GM19240 (cell line): ENCODE measurements around the gene CUL1.

Experiments
- DNase-seq: peaks from one replicate; pipeline ENCODE4 v3.0.0; 2011; ENCODE audit warnings: low spot score; ENCODE audit not compliant: insufficient read length

The CUL1 gene

DNA sequence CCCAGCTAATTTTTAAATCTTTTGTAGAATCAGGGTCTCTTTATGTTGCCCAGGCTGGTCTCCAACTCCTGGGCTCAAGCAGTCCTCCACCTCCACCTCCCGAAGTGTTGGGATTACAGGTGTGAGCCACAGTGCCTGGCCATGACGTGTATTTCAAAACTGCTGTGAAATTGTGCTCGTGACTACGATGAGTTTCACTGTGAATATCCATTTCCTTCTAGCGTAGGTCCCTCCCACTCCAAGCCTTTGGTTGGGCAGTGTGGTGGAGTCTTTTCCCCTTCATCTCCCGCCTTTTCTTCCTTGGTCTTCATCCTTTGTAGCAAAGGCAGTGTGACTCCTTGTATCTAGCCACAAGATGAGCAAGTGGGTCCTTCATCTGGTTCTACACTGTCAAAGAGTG, 56.2 kb downstream of the CUL1 start:
- no peak for DNase-seq

DNA sequence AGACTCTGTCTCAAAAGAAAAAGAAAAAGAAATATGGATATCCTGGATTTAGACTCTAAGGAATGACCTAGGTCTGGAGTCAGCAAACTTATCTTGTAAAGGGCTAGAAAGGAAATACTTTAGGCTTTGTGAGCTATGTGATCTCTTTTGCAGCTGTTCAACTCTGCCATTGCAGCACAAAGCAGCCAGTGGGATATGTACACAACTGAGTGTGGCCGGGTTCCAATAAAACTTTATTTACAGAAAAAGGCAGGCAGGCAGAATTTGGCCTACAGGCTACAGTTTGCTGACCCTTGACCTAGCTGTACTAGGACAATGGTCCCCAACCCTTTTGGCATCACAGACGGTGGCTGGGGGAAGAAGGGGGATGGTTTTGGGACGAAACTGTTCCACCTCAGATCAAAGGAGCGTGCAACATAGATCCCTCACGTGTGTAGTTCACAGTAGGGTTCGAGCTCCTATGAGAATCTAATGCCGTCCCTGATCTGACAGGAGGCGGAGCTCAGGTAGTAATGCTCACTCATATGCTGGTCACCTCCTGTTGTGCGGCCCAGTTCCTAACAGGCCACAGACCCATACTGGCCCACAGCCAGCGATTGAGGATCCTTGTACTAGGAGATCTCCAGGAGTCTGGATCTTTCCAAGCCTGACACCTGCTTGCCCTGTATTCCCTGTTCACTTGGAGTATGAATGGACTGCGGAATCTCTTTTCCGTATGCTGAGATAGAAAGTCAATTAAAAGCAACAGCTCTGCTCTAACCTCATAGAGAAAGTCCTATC, 63.0 kb downstream of the CUL1 start:
- DNase-seq: no peak

DNA sequence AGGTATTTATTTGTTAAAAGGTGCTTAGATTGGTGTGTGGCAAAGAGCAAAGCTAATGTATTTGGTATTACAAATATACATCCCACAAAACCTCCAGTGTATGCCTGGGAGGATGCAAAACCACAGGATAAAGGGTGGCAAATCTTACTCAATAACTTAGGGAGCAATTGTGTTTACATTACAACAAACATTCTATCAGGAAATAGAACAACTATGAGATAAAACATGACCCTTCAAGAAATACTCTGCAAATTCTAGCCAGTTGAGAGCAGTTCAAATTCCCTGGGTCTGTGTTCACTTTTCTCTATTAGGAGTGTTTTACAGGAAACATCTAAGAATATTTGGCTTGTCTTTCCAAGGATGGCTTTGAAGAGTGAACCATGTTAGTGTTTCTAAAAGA, 64.9 kb downstream of the CUL1 start:
- DNase-seq: no peak

DNA sequence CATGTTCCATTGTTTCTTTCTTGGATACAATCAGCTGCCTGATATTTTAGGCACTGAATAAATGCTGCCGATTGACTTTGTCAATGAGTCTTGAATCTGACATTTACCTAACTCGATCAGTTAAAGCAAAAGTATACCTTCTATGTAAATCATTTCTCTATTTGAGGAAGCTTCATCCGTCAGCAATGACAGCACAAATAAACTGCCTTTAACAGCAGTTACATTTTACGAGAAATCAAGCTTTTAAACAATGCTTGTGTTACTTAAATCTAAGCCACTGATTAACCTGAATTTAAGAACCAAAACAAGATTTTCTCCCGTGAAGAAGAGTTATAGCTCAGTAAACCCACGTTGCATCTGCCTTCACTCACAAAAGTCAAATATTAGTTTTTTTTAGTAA, 71.3 kb downstream of the CUL1 start:
- DNase-seq: no peak

DNA sequence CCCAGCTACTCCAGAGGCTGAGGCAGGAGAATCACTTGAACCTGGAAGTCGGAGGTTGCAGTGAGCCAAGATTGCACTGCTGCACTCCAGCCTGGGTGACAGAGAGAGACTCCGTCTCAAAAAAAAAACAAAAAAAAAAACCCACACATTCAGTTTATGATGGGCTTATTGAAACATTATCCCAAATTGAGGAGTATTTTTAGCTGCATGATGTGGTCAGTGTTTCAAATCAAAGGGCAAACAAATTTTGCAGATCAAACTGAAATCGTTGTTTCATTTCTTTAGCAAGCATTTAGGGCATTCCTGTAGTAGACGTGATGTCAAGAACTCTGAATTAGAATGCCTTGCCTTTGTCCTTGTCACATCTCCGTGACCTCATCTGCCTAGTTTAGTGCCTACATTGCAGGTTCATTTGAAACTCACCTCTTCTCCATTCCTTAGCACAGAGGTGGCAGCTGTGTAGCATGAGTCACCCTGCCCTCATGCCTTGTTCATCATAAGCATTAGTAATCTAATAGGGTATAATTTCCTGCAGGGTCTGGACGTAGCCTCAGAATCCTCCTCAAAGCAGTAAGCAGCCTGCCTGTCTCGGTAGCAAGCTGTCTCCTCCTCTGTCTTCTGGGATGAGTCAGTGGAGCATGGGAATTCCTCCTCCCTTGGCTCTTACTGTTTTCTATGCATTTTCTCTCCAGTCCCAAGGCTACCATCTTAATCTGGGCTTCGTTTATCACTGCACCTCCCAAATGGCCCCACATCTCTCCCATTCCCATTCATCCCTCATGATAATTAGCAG, 73.8 kb downstream of the CUL1 start:
- no peak for DNase-seq

DNA sequence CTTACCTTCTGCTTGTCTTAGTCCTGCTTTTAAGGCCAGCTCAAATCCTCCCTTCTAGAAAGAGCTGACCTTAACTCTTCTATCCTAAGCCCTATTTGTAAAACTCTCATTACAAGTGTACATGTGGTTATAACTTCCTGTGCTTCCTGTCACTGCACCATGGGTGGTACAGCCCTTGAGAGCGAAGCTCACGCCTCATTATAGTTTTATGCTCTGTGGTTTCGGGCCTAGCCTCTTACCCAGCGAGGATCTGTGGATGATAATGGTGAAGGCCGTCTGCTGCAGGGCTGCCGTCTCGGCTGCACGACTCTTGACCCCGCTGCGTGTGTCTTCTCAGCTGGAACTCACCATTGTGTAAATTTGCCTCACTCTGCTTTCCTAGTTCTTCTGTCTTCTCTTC, 74.6 kb downstream of the CUL1 start:
- DNase-seq: peak; percentile 21

DNA sequence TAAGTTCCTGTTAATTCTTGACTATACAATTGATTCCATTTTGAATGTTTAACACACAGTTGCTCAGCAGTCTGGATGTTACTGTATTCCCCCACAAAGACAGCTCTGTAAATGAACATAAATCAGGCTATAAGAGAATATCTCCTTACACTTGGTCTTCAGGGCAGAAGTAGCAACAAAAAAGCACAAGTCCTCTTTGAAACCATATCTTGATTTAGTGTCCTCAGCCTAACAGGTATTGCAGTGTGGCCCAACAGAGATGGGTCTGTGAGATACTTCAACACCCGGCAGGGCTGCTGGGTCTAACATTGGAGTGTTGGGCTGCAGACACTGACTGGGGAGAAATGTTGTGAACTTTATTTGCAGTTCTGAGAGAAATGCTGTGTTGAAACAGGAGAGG, 75.8 kb downstream of the CUL1 start:
- no peak for DNase-seq

DNA sequence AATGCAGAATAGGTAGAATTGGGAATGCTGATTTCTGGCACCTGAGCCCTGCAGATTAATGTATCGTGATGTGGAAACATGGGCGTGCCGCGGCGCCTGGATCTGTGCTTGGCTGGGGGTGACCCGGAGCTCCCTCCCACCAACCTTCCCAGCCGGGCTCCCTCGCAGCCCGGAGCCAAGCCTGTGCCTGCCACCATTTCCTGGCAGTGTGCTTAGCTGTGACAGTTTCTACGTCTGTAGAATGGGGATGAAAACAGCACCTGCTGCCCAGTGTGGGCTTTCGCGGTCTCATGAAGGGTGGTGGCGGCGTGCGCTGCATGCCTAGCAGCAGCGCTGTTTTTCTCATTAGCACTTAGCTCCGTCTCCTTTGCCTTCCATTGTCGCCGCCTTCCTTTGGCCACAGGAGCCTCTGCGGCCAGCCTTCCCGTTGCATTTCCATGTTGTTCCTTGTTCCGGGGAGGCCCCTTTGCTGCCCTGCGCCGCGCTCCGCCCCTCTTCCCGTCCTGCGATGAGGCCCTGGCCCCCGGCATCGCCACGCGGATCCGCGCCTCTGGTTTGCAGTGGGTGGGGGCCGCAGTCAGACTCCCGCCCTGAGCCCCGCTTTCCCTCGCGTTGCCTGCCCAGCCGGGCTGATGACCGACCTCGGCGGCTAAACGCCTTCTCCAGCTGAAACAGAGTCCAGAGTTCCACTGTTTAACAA, 84.2 kb downstream of the CUL1 start:
- DNase-seq: no peak

DNA sequence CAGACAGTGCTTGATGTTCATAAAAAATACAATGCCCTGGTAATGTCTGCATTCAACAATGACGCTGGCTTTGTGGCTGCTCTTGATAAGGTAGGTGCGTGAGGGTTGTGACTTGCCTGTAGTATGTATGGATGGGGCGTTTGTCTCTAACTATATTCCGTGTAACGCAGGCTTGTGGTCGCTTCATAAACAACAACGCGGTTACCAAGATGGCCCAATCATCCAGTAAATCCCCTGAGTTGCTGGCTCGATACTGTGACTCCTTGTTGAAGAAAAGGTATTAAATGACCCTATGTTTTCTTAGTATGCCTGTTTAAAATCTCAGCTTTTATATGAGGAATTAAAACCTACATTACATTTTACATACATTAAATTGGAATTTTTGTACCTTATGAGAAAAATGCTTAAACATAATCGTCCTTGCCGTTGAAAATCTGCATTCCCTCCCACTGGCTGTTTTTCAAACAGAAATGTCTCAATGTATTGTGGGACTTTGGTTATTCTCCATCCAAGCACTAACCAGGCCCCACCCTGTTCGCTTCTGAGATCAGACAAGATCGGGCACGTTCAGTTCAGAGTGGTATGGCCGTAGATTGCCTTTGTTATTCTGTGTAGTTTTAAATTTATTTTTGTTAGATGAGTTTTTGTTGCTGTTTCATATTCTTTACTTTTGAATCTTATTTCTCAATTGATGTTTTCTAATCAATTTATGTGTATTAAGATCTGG, 85.3 kb downstream of the CUL1 start:
- no peak for DNase-seq

DNA sequence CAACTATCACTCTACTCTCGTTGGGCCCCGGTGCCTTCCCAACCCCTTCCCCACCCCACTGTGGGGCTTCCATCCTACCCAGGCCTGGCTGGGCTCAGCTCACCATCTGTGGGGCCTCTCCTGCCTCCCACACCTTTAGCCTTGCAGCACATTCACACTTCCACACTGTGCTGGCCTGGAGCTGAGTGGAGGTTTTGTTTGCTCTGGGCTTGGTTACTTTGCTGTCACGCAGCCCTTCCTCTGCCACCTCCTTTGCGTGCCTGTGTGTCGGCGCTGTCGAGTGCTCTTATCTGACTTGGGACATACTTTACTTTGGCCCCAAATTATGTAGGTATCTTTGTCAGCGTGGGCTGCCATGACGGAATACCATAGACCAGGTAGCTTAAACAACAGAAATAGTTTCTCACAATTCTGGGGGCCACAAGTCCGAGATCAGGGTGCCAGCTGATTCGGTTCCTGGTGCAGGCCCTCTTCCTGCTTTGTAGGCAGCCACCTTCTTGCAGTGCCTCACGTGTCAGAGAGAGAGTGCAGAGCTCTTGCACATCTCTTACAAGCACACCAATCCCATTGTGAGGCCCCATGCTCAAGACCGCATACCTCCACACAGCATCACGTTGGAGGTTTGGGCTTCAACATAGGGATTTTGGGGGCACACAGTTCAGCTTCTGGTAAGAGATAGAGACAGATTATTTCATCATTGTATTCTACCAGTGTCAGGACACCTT, 89.0 kb downstream of the CUL1 start:
- no peak for DNase-seq

DNA sequence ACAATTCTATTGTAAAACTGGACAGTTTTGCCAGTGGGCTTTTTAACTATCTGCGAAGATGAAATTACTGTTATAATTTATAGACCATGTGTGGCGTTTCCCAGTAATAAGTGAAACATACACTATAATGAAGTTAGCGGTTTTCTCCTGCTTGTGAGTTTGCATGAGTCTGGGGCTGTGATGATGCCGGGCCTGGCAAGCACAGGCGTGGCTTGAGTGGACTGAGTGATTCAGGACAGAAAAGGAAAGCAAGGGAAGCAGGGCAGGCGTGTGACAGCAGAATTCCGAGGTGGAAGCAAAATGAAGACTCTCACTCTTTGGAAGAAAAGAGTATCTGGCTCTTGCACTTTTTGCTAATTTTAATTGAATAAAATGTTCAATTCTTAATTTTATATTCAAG, 90.5 kb downstream of the CUL1 start:
- DNase-seq: no peak

DNA sequence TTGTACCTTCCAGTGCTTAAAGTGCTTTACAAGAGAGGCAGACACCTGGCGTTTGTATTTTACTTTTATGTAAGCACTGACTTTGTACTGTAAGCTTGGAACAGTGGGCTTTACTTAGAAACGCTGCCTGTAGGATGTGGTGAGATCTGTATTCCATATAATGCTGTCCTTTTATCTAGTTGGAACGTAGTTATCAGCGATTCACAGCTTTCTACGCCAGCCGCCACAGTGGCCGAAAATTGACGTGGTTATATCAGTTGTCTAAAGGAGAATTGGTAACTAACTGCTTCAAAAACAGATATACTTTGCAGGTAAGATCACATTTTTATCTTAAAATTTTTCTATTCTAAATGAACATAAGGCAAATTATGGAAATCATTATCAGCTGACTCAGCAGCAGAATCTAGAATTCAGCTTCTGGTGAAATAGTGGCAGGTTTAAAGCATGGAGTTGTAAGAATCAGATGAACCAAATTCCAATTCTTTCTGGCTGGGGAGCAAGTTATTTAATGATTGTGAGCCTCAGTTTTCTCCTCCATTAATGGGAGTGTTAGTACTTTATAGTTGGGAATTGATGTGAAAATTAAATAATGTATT, 91.5 kb downstream of the CUL1 start:
- no peak for DNase-seq

DNA sequence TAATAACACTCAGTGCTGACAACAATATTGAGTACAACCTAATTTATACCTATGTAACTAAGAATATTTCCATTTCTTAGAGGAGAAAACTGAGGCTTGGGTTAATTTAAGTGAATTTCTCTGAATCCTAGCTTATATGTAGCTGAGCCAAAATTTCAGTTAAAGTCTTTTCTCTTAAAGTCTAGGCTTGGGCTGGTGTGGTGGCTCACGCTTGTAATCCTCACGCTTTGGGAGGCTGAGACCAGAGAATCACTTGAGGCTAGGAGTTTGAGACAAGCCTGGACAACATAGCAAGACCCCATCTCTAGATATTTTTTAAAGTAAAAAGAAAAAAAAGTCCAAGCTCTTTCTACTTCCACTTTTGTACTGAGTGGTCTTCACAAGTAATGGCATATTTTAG, 92.1 kb downstream of the CUL1 start:
- no peak for DNase-seq

DNA sequence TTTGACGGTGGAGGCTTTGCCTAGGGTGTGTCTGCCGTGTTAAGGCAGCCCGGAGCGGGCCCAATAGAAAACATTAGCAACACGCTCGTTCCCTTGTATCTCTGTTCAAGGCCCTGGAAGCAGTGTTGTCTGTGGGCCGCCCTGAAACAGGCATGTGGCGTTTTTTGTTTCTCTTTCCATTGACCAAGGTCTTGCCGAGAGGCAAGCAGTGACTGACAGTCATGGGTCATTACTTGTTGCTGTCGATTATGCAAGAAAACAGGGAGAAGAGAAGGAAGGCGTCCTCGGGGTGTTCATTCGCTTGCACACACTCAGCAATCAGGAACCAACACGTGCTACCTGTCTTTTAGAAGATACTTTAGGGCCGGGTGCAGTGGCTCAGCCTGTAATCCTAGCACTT, 92.8 kb downstream of the CUL1 start:
- no peak for DNase-seq

DNA sequence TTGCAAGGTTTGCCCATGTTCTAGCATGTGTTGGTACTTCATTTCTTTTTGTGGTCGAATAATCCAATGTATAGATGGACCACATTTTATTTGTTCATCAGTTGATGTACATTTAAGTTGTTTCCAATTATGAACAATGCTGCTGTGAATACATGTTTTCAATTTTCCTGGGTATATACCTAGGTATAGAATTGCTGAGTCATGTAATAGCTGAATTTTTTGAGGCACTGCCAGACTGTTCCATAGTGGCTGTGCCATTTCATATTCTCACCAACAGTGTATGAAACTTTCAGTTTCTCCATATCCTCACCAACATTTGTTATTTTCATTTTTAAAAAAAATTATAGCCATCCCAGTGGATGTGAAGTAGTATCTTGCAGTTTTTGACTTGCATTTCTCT, 94.9 kb downstream of the CUL1 start:
- no peak for DNase-seq

DNA sequence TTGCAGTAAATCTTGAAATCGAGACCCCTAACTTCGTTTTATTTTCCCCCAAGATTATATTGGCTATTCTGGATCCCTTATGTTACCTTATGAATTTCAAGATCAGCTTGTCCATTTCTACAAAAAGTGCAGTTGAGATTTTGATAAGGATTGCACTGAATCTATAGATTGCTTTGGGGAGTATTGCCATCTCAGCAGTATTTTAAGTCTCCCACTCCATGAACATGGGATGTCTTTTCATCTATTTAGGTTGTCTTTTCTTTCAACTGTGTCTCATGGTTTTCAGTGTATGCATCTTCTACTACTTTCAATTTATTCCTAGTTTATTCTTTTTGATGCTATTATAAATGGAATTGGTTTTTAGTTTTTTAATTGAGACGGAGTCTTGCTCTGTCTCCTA, 95.8 kb downstream of the CUL1 start:
- no peak for DNase-seq

DNA sequence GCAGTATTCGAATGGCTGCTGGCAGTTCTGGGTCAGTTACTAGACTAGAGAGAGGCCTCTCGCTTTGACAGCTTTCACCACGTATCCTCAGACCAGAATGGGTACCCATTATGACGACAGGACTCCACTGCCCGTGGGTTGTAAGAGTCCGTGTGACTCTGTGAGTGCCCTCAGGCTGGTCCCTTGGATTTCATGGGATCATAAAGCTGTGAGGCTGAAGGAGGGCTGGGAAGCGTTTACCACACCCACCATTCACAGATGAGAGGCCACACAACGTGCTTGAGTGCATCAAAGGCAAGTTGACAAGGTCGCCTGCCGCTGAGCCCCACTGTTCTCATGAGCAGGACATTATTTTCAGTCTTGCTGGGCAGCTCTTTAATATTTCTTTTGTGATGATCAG, 98.1 kb downstream of the CUL1 start:
- DNase-seq: no peak

DNA sequence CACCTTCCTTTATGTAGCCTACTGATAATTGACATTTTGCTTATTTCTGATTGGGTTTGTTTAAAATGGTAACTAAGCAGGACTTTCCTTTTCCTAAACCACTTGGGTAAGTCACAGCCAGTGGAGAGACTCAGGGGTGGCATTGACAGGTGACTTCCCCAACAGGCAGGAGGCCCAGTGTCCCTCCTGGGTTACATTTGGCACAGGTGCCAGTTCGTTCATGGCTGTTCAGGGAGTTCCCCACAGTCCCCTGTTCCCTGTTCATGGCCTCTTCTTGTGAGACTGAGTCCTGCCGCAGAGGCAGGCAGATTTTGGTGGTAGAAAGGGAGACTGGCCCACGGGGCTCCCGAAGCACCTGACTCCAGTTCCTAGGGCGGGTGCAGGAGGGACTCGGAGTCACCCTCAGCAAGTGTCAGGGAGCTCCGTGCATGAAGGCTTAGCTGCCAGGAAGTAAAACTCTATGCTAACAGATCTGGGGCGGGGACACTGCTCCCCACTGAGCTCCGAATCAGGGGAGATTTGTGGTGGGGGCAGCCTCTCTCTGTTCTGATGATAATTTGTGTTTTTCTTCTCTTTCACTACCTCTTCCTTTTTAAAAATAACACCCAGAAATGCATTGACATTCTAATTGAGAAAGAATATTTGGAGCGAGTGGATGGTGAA, 101.3 kb downstream of the CUL1 start:
- no peak for DNase-seq

DNA sequence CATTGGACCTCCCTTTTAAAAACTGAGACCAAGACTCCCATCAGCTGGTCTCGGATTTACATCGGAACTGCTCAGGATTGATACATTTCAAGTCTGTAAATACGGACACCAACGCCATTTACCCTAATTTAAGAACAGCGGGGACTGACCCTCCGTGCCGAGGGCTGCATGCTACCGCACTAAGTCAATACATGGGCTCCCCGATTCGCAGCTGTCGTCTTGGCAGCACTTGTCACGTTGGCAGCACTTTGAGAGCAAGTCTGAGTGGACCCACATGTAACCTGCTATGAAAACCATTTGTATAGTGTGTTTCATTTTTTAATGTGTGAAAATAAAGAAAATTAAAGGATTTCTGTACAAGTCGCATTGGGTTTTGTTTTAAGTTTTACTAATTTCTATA, 102.0 kb downstream of the CUL1 start:
- no peak for DNase-seq

DNA sequence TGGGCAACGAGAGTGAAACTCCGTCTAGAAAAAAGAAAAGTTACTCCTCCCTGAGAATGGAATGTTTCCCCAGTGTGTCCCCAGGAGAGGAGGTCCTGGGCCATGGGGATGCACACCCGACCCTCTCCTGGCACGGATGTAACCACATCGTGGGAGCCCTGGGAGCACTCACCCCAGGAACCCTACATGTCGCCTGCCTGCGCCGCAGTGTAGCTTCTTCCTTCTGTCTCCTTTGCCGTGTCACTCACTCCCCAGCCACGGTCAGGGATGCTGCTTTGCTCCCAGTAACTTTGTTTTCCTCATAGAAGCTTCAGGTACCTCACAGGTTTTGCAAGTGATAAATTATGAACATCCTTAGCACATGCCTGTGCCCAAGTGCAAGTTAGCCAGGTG, 103.4 kb downstream of the CUL1 start:
- DNase-seq: no peak
